ENCODE measurements around the gene FRAT1. TPM values are rescaled to one million over a fixed set of nuclear protein-coding genes. Genes with fewer than 3 reads are reported as not detected.

FRAT1 gene
- total and polyA plus RNA-seq, 2 of the 8 experiments (the other 6 are each of a cell fraction or from before 2014, with no cell fraction given): 1.9 to 5.2 TPM

DNA sequence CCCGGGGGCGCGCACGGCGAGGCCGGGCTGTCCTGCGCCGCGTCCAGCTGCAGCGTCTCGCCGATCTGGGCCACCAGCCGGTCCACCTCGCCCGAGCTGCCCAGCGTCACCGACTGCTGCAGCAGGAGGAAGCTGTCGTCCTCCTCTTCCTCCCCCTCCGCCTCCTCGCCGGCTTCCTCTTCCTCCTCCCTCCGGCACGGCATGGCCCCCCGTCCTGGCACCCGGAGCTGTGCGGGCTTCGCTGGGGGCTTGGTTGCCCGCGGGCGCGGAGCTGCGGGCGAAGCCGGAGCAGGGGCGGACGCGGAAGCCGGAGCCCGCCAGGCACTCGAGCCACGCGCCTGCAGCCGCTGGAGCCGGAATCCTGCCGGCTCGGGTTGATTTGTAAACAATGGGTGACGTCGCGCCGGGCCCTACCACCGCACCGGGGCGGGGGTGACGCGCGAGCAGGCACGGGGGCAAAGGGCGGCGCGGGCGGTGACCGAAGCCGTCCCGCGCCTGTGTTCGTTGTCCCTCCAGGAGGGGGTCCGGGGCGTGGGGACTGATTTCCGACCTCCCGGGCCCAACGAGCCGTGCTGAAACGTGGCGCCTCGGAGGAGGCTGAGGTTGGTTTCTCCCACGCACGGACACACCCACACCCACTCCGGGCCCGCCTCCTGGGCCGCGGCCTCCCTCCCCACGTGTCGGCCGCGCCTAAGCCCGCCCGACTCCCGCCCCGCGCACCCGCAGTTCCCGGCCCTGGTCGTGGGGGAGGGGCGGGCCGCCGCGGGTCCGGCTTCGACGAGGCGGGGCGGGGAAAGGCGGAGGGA is 15.5 kb downstream of the FRAT1 start, which contains the start of gene FRAT2 (continued):
- TF ChIP-seq TAF7 (optimal IDR thresholded peaks at IDR 0.05; ENCODE audit: borderline replicate concordance, low read depth, low read length) (peak; percentile 50), PHF8 (conservative IDR thresholded peaks at IDR 0.05; ENCODE audit: low read depth, low read length) (peak; percentile 70), RXRA (IDR thresholded peaks at IDR 0.05; ENCODE audit: insufficient read depth, low read depth, low read length) (no peak), TBP (IDR thresholded peaks at IDR 0.05; ENCODE audit: low read depth, low read length) (peak; percentile 78), FOSL1 (IDR thresholded peaks at IDR 0.05; ENCODE audit: insufficient read depth, low read depth, low read length) (no peak), BCL11A (IDR thresholded peaks at IDR 0.05; ENCODE audit: low read depth in 2 of 2, low read length in 2 of 2) (no peak), CEBPB (IDR thresholded peaks at IDR 0.05; ENCODE audit: low read depth, low read length) (no peak), BRCA1 (IDR thresholded peaks at IDR 0.05; ENCODE audit: low read depth, low read length) (no peak), CBX5 (IDR thresholded peaks at IDR 0.05; ENCODE audit: low read depth, low read length) (no peak), CBX8 (IDR thresholded peaks at IDR 0.05; ENCODE audit: borderline replicate concordance, low read depth, low read length) (no peak), SRF (IDR thresholded peaks at IDR 0.05; ENCODE audit: low read depth, low read length) (peak; percentile 10; the same call in 1 of the 2 replicates), BACH1 (IDR thresholded peaks at IDR 0.05; ENCODE audit: low read length) (peak; percentile 79), POU5F1 (IDR thresholded peaks at IDR 0.05; ENCODE audit: low read depth, low read length) (no peak), GABPA (IDR thresholded peaks at IDR 0.05; ENCODE audit: borderline replicate concordance, insufficient read depth, low read length) (no peak; the same call in 1 of the 2 replicates), RAD21 (IDR thresholded peaks at IDR 0.05 in 1 of 2, conservative IDR thresholded peaks at IDR 0.05 in 1 of 2; ENCODE audit: low read depth in 2 of 2, low read length in 2 of 2) (no peak), ZNF274 (IDR thresholded peaks at IDR 0.05; ENCODE audit: borderline replicate concordance, extremely low read depth, low read length) (no peak), SP1 (IDR thresholded peaks at IDR 0.05; ENCODE audit: low read depth, low read length) (0 out of 2 replicates have a peak, but pooled peaks have one; percentile 12)
- TF ChIP-seq, protein P1, sequence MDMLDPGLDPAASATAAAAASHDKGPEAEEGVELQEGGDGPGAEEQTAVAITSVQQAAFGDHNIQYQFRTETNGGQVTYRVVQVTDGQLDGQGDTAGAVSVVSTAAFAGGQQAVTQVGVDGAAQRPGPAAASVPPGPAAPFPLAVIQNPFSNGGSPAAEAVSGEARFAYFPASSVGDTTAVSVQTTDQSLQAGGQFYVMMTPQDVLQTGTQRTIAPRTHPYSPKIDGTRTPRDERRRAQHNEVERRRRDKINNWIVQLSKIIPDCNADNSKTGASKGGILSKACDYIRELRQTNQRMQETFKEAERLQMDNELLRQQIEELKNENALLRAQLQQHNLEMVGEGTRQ (IDR thresholded peaks at IDR 0.05; ENCODE audit: low read length): no peak
- TF ChIP-seq, protein P2, sequence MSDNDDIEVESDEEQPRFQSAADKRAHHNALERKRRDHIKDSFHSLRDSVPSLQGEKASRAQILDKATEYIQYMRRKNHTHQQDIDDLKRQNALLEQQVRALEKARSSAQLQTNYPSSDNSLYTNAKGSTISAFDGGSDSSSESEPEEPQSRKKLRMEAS (IDR thresholded peaks at IDR 0.05): peak; percentile 88
- TF ChIP-seq, protein P3, sequence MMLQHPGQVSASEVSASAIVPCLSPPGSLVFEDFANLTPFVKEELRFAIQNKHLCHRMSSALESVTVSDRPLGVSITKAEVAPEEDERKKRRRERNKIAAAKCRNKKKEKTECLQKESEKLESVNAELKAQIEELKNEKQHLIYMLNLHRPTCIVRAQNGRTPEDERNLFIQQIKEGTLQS (IDR thresholded peaks at IDR 0.05; ENCODE audit: insufficient read depth, low read depth, low read length): no peak

All from H1 (cell line).